ENCODE data around the gene EEF1G.
"Not testable (repeated sequence)": the region's sequence is repeated elsewhere in the genome, so short reads cannot be mapped to it uniquely, and the experiment has no call there.

DNA sequence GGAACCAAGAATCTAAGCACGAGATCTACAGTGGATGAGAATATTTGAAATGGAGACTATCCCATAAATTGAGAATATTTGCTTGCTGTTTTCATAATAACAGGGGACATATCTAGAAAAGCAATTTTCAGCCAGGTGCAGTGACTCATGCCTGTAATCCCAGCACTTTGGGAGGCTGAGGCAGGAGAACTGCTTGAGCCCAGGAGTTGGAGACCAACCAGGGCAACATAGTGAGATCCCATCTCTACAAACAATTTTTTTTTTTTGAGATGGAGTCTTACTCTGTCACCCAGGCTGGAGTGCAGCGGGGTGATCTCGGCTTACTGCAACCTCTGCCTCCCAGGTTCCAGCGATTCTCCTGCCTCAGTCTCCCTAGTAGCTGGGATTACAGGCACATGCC lies 8.0 kb upstream of the EEF1G start:
- TF ChIP-seq CTCF (conservative IDR thresholded peaks at IDR 0.05; ENCODE audit: low read depth, low read length); EZH2 (IDR thresholded peaks at IDR 0.05; ENCODE audit: low read length, unreplicated experiment): not testable (repeated sequence)
